ENCODE results near the gene SELENOH. TPM values are rescaled to one million over a fixed set of nuclear protein-coding genes. Genes with fewer than 3 reads are reported as not detected.
A peak's percentile ranks its signal among the peaks of the same experiment; 100 is the strongest.

Gene SELENOH
- total and polyA plus RNA-seq, 12 donors, result 33.8 to 327 (median 198) TPM

DNA sequence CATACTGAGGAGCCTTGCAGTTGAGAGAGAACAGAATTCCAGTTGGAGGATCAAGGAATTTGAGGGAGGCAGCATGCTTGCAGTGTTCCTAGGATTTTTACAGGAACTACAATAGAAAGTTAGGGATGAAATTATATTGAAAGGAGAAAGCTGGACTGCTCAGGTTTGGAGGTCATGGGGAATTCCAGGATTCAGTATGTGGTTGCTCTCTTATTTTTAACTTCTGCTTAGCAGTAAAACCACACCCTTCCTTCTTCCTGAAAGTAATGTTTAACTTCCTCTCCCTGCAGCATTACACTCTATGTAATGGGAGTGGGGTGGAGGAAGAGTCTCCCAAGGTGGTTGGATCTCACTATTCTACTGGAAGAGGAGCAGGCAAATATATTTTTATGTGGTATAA is 51.6 kb downstream of the SELENOH start:
- Histone ChIP-seq H3K9me3 (replicated peaks in 1 of 3) (no peaks in the 10 kb centered on the region), H3K4me1 (replicated peaks in 1 of 2) (peaks cover 15 to 45% of the 10 kb centered on the region in 2 donors)

More for the DNA sequence above, 51.6 kb downstream of the SELENOH start:
- Histone ChIP-seq H3K4me3 (no peak overlapping the region), H3K27ac (peak overlapping the region in 4 of 5 donors; percentile 3 to 74 (median 12)), H3K36me3 (replicated peaks in 1 of 2) (peaks cover 0 to 29% of the 10 kb centered on the region in 2 donors), H3K27me3 (no peaks in the 10 kb centered on the region)
- DNase-seq, result no peak
- intact Hi-C loops (cut with DNase I), result no loop called here
- TF ChIP-seq, protein P1, sequence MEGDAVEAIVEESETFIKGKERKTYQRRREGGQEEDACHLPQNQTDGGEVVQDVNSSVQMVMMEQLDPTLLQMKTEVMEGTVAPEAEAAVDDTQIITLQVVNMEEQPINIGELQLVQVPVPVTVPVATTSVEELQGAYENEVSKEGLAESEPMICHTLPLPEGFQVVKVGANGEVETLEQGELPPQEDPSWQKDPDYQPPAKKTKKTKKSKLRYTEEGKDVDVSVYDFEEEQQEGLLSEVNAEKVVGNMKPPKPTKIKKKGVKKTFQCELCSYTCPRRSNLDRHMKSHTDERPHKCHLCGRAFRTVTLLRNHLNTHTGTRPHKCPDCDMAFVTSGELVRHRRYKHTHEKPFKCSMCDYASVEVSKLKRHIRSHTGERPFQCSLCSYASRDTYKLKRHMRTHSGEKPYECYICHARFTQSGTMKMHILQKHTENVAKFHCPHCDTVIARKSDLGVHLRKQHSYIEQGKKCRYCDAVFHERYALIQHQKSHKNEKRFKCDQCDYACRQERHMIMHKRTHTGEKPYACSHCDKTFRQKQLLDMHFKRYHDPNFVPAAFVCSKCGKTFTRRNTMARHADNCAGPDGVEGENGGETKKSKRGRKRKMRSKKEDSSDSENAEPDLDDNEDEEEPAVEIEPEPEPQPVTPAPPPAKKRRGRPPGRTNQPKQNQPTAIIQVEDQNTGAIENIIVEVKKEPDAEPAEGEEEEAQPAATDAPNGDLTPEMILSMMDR (IDR thresholded peaks at IDR 0.05), result no peak
- TF ChIP-seq POLR2A (IDR thresholded peaks at IDR 0.05), result no peak

Small RNAs within 50 kb of the gene (small RNA-seq; reads per million reads assigned to genes)
- gene AP001931.1, result 0 reads per million in 2 donors
- gene TMX2-CTNND1, result 0 reads per million in 2 donors

Other genes with a start within 250 kb of the SELENOH start
- 10 to 100 TPM in 7 of 9 donors, 1 to 10 TPM in 2; 4.2 to 32.3 (median 25.1) TPM for gene SLC43A1, start 225.8 kb upstream of the SELENOH start, total RNA-seq
- 10 to 100 TPM in 2 of 3 donors, 1 to 10 TPM in 1; 3.8 to 24.8 (median 14.8) TPM for gene SLC43A1, start 225.8 kb upstream of the SELENOH start, polyA plus RNA-seq
- gene TIMM10, start 210.7 kb upstream of the SELENOH start, total RNA-seq, result 10 to 100 TPM; 35.6 to 89.0 (median 54.0) TPM
- gene TIMM10, start 210.7 kb upstream of the SELENOH start, polyA plus RNA-seq, result 10 to 100 TPM; 23.9 to 72.5 (median 48.8) TPM
- gene SMTNL1, start 203.9 kb upstream of the SELENOH start, total RNA-seq, result under 1 TPM in 1 of 9 donors, not detected in 8; 0.30 TPM
- not detected for gene SMTNL1, start 203.9 kb upstream of the SELENOH start, polyA plus RNA-seq
- gene UBE2L6, start 173.8 kb upstream of the SELENOH start, total RNA-seq, result 100 to 1,000 TPM in 2 of 9 donors, 10 to 100 TPM in 7; 34.4 to 108 (median 82.8) TPM
- gene UBE2L6, start 173.8 kb upstream of the SELENOH start, polyA plus RNA-seq, result 10 to 100 TPM; 38.0 to 89.4 (median 38.2) TPM
- gene SERPING1, start 143.8 kb upstream of the SELENOH start, total RNA-seq, result 100 to 1,000 TPM in 7 of 9 donors, 10 to 100 TPM in 1, 1 to 10 TPM in 1; 7.0 to 423 (median 140) TPM
- gene SERPING1, start 143.8 kb upstream of the SELENOH start, polyA plus RNA-seq, result 100 to 1,000 TPM; 157 to 353 (median 220) TPM
- gene YPEL4, start 91.6 kb upstream of the SELENOH start, total RNA-seq, result 1 to 10 TPM in 6 of 9 donors, under 1 TPM in 3; 0.18 to 4.4 (median 1.7) TPM
- 10 to 100 TPM in 1 of 3 donors, 1 to 10 TPM in 2; 1.6 to 15.7 (median 5.2) TPM for gene YPEL4, start 91.6 kb upstream of the SELENOH start, polyA plus RNA-seq
- gene CLP1, start 83.7 kb upstream of the SELENOH start, total RNA-seq, result 10 to 100 TPM in 8 of 9 donors, 1 to 10 TPM in 1; 6.8 to 21.1 (median 12.2) TPM
- gene CLP1, start 83.7 kb upstream of the SELENOH start, polyA plus RNA-seq, result 10 to 100 TPM in 1 of 3 donors, 1 to 10 TPM in 2; 5.5 to 10.3 (median 6.5) TPM
- 100 to 1,000 TPM in 1 of 9 donors, 10 to 100 TPM in 8; 22.6 to 111 (median 46.5) TPM for gene ZDHHC5, start 73.4 kb upstream of the SELENOH start, total RNA-seq
- gene ZDHHC5, start 73.4 kb upstream of the SELENOH start, polyA plus RNA-seq, result 10 to 100 TPM; 28.2 to 69.4 (median 34.9) TPM
- 10 to 100 TPM; 16.6 to 33.3 (median 22.6) TPM for gene MED19, start 29.3 kb upstream of the SELENOH start, total RNA-seq
- gene MED19, start 29.3 kb upstream of the SELENOH start, polyA plus RNA-seq, result 10 to 100 TPM; 13.7 to 35.7 (median 13.7) TPM
- gene TMX2, start 28.9 kb upstream of the SELENOH start, total RNA-seq, result 100 to 1,000 TPM in 2 of 9 donors, 10 to 100 TPM in 7; 63.0 to 180 (median 93.0) TPM
- 100 to 1,000 TPM in 1 of 3 donors, 10 to 100 TPM in 2; 47.0 to 210 (median 57.4) TPM for gene TMX2, start 28.9 kb upstream of the SELENOH start, polyA plus RNA-seq
- gene BTBD18, start 10.3 kb downstream of the SELENOH start, total RNA-seq, result not detected
- not detected for gene BTBD18, start 10.3 kb downstream of the SELENOH start, polyA plus RNA-seq
- gene CTNND1, start 20.3 kb downstream of the SELENOH start, total RNA-seq, result 100 to 1,000 TPM in 8 of 9 donors, 10 to 100 TPM in 1; 90.8 to 152 (median 109) TPM
- 10 to 100 TPM; 26.3 to 80.2 (median 31.2) TPM for gene CTNND1, start 20.3 kb downstream of the SELENOH start, polyA plus RNA-seq